Astrocyte (in vitro differentiated cells and primary cell): ENCODE data around the gene BMPR2.

Experiments used
- EZH2 ChIP-seq: IDR thresholded peaks from 2 replicates; pipeline ENCODE4 v1.6.1; 2012; ENCODE audit warnings: mild to moderate bottlenecking, low read length, inconsistent platforms; ENCODE audit not compliant: insufficient read depth
- TF ChIP-seq, protein P1 (sequence below): IDR thresholded peaks from 2 replicates; pipeline ENCODE4 v1.5.1; 2011; ENCODE audit warnings: low read depth, mild to moderate bottlenecking, inconsistent platforms, low read length, moderate library complexity; ENCODE audit not compliant: insufficient read depth

DNA sequence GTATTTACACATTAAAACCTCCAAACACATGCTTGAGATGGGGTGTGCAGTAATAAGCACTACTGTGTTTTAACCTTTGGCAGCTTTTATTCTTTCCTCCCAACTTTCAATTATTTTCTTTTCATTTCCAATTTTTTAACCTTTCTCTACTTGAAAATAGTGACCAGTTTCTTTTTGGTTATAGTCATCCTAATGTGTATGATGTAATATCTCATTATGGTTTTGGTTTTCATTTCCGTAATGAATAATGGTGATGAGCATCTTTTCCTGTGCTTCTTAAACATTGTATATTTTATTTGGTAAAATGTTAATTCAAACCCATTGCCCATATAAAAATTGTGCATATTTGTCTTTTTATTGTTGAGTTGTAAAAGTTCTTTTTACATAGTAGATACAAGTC lies 103.5 kb downstream of the BMPR2 start:
- TF ChIP-seq EZH2: no peak
- TF ChIP-seq, protein P1, sequence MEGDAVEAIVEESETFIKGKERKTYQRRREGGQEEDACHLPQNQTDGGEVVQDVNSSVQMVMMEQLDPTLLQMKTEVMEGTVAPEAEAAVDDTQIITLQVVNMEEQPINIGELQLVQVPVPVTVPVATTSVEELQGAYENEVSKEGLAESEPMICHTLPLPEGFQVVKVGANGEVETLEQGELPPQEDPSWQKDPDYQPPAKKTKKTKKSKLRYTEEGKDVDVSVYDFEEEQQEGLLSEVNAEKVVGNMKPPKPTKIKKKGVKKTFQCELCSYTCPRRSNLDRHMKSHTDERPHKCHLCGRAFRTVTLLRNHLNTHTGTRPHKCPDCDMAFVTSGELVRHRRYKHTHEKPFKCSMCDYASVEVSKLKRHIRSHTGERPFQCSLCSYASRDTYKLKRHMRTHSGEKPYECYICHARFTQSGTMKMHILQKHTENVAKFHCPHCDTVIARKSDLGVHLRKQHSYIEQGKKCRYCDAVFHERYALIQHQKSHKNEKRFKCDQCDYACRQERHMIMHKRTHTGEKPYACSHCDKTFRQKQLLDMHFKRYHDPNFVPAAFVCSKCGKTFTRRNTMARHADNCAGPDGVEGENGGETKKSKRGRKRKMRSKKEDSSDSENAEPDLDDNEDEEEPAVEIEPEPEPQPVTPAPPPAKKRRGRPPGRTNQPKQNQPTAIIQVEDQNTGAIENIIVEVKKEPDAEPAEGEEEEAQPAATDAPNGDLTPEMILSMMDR: no peak
